NCI-H2196 (cell line): Measurements from ENCODE around the gene ERICH4.
"Not testable (repeated sequence)": the region's sequence is repeated elsewhere in the genome, so short reads cannot be mapped to it uniquely, and the experiment has no call there.

Experiments
- DNase-seq: peaks from one replicate; lab custom pipeline; 2025; ENCODE audit not compliant: unreplicated experiment; lab: John Stamatoyannopoulos, UW

The ERICH4 gene

DNA sequence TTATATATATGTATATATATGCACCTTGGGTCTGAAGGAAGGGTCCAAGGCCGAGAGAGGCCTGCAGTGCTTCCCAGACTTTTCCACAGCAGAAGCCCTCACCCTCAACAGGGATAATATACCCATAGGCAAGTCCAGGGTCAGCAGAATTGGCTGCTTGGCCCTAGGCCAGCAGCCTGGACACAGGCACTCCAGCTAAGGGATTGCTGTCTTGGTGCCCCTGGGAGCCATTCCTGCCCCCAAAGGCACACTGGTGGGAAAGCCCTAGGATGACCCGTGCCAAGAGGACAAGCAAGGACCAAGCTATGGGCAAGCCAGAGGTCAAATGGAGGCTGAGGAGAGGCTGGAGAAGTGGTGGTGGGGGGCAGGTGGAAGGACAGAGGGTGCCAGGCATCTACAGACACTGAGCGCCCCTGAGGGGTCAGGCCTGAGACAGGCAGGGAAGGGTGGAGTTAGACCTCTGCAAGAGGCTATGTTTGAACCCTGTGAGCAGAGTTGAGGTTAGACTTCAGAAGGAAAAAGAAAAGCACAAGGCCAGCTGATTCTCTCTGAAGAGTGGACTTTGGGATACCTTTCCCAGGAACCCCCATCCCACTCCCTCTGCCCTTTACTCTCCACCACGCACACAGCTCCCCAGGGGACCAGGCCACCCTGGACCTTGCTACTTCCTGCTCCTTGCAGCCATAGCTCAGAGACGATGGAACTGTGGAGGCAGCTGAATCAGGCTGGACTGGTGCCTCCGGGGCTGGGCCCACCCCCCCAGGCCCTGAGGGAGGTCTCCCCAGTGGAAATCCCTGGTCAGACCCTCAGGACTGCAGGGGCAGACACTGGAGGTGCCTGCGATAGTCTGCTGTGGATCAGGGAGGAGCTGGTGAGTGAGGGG, at the start of gene ERICH4:
Gene ERICH4, plus strand, starts transcription at position 684 of the 883 bp plus-strand sequence. Its CDS starts 14 bp downstream, at position 698.
- no peak for DNase-seq

DNA sequence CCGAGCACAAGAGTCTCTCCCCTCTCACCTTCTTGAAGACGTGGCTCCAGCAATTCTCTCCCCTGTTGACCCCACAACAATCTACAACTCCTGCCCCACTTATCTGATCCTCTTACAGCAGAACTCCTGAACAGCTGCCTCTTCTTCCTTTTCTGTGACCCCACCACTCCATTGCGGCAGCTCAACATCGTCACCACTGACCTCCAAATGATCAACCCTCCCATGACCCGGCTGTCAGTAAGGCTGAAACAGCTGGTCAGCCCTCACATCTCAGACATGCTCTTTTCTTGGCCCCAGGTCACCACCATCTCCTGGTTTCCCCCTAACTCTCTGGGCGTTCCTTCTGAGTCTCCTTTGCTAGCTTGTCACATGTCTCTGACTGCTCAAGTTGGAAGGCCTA, 47.6 kb upstream of the ERICH4 start:
- no peak for DNase-seq

DNA sequence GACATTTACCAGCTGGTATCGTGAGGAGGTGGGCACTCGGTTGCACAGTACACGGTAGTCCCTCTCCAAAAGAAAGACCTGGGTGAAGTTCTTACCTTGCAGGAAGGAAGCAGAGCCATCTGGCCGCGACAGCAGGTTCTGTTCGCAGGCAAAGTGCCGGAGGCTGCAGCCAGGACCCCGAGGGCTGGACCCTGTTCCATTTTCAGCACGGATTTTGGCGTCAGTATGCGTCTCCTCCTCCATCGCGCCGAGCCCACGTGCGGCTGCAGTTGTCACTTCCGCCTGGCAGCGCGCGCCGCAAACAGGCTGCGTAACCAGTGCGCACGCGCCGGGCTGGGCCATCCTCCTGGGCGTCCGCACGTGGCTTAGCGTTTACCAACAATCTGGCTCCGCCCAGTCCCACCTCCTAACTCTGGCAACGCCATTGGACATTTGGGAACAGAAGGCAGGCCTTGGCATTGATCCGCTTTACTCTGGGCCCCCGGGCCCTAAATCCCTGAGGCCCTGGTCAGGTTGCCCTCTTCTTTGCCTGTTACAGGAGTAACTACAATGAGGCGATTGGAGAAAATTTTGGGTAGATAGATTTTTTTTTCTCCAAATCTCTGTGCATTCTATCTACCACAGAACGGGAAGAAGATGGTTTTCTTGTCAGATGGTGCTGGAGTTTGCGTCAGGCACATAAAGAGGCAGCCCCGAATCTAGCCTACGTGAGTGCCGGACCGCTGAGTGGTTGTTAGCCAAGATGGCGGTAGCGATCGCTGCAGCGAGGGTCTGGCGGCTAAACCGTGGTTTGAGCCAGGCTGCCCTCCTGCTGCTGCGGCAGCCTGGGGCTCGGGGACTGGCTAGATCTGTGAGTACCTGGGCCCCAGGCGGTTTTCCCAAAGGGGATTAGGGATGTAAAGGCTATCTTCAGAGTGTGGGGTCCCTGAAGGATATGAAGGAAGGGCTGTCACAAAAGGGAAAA, 45.6 kb upstream of the ERICH4 start, which contains the start of the genes BCKDHA and EXOSC5:
Gene BCKDHA, plus strand, starts transcription at position 733 of the 964 bp plus-strand sequence. Its CDS starts 10 bp downstream, at position 743.
Gene EXOSC5, minus strand, starts transcription at position 274 of the 964 bp plus-strand sequence. Its CDS starts 31 bp downstream, at position 243.
- peak; percentile 100 for DNase-seq

GRCh38 chr19:41398050-41398418, 44.9 kb upstream of the ERICH4 start:
- no peak for DNase-seq

- no peak for DNase-seq
Observed at GRCh38 chr19:41398598-41398997, 44.4 kb upstream of the ERICH4 start.

DNA sequence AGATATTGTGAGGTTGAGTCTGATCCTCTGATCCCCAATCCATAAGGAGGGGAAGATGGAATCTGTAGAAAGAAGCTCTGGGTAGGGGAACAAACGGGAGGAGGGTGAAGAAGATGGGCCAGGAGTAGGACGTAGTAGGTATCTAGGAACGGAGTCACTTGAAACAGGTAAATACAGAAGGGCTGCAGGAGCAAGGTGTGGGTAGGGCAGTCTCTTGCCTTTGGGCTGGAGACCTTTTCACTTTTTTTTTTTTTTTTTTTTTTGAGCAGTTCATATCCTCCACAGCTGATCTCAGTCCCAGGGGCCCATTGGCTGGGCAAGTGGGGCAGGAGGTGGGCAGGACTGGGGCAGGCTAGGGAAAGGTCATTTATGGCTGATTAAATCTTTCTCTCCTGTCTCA, 43.9 kb upstream of the ERICH4 start:
- DNase-seq = no peak

DNA sequence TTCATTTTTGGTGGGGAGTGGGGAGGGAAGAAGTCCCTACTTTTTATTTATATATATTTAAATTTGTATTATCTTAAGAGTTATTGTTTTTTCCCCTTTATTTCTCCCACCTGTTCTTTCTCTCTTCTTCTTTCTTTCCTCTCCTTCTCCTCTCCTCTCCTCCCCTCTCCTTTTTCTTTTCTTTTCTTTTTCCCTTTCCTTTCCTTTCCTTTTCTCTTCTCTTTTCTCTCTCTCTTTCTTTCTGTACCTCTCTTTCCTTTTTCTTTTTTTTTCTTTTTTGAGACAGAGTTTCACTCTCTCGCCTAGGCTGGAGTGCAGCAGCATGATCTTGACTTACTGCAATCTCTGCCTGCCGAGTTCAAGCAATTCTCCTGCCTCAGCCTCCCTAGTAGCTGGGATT, 43.4 kb upstream of the ERICH4 start:
- no peak for DNase-seq

GRCh38 chr19:41401483-41401882, 41.5 kb upstream of the ERICH4 start:
- no peak for DNase-seq

DNA sequence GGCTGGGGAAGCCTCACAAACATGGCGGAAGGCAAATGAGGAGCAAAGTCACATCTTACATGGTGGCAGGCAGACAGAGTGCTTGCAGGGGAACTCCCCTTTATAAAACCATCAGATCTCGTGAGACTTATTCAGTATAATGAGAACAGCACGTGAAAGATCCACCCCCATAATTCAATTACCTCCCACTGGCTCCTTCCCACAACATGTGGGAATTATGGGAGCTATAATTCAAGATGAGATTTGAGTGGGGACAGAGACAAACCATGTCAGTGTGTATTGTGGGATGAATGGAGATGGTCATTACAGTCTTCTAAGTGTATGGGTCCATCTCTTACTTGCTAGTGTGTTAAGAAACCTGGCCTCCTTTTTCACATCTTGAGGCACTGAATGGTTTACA, 40.9 kb upstream of the ERICH4 start:
- DNase-seq = no peak

GRCh38 chr19:41403181-41403970, 39.6 kb upstream of the ERICH4 start:
- peak; percentile 50 for DNase-seq

GRCh38 chr19:41405776-41406175, 37.2 kb upstream of the ERICH4 start:
- DNase-seq = no peak

DNA sequence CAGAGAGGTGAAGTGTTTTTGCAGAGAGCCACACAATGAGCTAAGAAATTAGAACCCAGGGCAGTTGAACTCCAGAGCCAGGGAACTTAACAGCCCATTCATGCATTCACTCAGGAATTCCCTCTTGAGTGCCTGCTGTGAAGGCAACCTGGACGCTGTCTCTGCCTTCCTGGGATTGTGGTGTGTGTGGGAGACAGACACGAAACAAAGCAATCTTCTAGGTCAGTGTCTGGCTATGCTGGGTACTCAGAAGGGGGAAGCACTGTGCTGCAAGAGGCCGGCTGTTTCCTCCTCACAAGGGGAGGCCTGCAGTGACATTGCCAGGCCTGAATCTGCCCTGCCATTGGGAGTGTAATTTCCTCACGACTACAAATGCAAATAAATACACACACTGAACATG, 35.7 kb upstream of the ERICH4 start:
- peak; percentile 22 for DNase-seq

DNA sequence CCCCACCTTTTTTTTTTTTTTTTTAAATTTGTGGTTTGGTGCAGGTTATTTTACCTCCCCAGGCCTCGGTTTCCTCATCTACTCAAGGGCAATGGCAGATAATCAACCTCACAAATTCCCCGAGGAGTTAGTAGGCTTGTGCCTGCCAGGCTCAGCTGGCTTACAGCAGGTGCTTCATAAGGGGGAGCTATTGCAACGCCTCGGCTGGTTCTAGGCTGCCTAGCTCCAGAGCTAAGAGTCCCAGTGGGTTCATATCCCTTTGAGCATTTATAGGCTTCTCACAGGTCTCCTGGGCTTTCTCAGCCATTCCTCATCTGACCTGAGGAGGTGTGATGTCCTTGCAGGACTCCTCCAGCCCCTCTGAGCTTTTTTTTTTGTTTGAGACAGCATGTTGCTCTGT, 34.7 kb upstream of the ERICH4 start:
- DNase-seq = no peak

DNA sequence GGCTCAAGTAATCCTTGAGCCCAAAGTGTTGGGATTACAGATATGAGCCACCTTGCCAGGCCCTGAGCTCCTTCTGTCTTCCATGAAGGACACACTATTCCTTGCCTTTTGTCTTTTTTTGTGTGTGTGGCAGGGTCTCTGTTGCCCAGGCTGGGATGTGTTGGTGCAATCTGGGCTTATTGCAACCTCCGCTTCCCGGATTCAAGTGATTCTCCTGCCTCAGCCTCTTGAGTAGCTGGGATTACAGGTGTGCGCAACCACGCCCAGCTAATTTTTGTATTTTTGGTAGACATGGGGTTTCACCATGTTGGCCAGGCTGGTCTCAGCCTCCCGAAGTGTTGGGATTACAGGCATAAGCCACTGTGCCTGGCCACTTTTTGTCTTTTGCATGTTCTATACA, 34.1 kb upstream of the ERICH4 start:
- not testable (repeated sequence) for DNase-seq

DNA sequence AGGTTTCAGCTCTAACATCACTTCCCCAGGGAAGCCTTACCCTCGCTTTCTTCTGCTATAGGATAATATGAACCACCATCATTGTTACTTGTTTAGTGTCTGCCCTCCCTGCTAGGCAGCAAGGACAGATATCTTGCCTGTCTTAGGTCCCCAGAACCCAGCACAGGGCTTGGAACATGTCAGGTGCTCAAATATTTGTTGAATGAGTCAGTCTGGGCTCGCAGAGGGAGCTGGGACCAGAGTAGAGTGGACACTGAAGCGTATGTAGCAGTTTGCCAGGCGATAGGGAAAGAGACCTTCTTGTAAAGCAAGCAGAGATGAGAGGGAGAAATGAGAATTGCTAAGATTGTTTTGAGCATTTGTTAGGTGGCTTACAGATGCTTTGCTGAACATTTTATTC, 33.7 kb upstream of the ERICH4 start:
- peak; percentile 58 for DNase-seq

- no peak for DNase-seq
Observed at GRCh38 chr19:41410336-41411054, 32.5 kb upstream of the ERICH4 start.

GRCh38 chr19:41411100-41411967, 31.6 kb upstream of the ERICH4 start:
- DNase-seq = no peak

- no peak for DNase-seq
Observed at GRCh38 chr19:41411968-41412265, 31.0 kb upstream of the ERICH4 start.

DNA sequence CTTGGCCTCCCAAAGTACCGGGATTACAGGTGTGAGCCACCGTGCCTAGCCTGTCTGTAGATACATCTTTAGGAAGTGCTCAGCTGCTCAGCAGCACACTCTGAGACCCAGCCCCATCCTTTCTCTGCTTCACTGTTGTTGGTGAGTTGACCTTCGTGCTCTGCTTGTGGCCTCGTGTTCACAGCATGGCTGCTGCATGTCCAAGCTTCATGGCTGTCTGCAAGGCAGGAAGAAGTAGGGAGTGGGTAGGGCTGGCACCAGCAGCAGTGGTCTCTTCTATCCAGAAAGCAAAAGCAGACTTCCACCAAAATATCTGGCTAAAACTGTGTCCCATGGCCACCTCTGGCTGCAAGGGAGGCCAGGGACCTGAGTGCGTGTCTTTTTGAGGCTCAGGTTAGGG, 30.0 kb upstream of the ERICH4 start:
- DNase-seq = no peak
